ENCODE measurements around the gene ARID5A.

The ARID5A gene

DNA sequence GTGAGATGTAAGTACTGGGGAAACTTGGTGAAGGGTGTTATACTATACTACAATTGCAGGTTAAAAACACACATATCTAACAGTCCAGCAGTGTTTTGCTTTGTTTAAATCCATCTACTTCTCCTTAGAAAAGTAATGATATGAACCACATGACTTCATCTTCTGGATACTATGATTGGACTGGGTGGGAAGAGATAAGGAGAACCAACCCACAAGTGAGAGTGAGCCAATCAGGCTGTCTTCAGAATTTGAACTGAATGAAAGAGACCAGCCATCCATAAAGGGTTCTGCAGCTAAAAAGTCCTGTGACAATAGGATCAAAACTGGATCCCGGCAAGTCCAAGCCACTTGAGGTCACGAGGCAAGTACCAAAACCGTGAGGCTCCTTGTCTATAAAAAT, 54.9 kb downstream of the ARID5A start:
- in situ Hi-C loops (cut with HindIII; ENCODE audit: low sequenced_read_pairs) = no loop called here

DNA sequence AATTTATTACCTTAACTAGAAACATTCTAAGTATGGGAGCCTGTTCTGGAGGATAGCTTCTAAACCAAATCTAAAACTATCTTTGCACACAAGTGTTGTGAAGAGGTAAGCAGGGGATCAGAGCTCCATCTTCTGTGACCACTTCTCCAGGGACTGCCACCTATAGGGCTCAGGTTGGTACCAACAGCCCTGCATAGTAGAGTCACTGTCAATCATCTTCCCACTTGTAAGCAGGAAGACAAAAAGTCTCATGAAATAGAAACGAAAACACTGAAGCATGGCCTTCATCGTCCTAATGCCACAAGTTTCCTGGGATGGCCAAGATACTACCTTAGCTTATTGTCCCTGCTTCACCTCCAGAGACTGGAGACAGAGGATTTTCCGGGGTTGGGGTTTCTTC, 57.7 kb downstream of the ARID5A start:
- in situ Hi-C loops (cut with HindIII; ENCODE audit: low sequenced_read_pairs) = no loop called here

DNA sequence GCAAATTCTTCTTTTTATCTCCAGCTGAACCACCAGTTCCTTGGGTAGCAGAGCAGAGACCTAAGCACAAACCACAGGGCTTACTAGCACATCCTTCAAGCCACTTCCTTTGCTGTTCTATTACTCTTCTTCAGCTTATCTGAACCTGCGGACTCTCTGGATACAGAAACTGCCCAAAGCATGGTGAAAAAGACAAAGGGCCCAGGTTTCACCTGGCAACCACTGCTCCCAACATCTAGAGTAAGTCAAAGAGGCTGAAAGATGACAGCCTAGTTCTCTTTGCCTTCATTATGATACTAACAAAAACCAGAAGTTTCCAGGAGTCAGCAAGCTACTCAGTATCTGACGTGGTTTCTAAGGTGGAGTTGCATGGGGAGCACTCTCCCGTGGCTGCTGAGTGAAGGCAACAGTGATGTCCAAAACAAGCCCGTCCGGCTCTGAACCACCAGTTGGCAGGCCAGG, 58.2 kb downstream of the ARID5A start:
- in situ Hi-C loops (cut with HindIII; ENCODE audit: low sequenced_read_pairs) = no loop called here

DNA sequence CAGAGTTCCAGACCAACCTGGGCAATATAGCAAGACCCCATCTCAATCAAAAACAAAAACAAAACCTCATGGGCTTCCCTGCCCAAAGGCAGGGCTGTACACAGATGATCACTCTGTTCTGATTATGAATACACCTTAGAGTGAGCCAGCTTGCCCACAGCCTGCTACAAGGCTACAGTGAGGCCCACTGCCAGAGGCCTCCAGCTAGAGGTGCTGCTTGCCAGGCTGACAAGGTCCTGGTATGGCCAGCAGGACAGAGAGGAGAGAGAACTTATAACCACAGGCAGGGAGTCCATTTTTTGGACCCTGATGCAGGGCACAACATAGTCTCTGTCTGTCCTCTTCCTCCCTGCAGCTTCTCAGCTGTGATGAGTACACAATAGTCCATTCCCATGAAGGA, 60.0 kb downstream of the ARID5A start:
- in situ Hi-C loops (cut with HindIII; ENCODE audit: low sequenced_read_pairs) = no loop called here

DNA sequence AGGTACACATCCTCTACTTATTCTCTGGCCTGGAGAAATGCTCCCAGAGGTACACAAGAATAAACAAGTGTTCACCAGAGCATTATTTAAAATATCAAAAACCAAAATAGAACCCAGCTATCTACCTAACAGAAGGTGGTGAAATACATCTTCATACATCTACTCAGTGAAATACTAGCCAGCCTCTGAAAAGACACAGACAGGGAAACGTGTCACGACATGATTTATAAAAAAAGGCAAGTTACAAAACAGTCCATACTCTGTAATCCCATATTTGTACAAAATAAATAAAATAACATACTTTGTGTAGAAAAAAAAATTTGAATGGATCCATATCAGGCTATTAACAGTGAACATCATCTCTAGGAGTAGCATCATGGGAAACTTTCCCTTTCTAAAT, 63.4 kb downstream of the ARID5A start:
- in situ Hi-C loops (cut with HindIII; ENCODE audit: low sequenced_read_pairs) = no loop called here

DNA sequence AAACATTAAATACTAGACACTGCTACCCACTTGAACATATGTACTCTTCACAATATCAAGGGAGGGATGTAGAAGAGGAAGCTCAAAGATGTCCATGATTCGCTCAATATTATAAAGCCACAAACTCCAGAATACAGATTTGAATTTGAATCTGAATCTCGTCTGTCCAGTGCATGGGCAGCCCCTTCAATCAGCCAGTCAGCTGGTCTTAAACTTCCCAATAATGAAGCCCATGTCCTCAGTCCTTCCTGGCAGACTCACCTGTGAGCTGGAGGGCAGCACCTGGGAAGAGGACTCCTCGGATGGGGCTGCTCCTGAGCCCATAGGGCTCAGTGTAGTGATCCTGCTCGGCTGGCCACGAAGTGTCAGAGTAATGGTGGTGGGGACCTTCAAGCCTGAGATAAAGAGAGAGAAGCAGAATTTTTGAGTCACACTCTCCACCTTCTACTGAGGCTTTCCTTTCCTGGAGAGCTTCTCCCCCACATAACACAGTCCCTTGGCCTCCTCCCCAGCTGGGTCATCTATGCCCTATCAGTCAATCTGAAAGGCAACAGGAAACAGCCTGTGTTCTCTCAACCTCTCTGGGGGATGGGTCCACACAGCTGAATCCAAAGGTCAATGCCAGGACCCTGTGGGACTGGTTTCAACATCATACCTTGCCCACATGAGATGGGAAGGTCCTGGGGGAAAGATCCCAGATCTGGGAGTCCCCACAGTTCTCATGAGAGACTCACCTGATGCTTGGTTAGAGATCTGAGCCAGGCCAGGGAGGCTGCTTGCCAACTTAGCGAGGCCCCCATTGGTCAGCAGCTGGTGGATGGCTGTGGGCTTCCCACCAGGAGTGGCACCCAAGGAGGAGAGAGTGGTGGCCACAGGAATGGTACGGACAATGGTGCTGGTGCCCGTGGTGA, 65.1 kb downstream of the ARID5A start:
- in situ Hi-C loops (cut with HindIII; ENCODE audit: low sequenced_read_pairs) = no loop called here

Data from endothelial cell of hepatic sinusoid (primary cell).